OCI-LY1 (cell line): Measurements from ENCODE around the gene LTBP1.

Experiments
- H2AFZ ChIP-seq: fragments of 200-600 bp; sonication (generic), shearing (Covaris generic); 2 replicates; pipeline ENCODE4 v1.6.0; 2014; ENCODE audit warnings: antibody characterized with exemption, mild to moderate bottlenecking, low read length
- H3F3A ChIP-seq: fragments of 200-600 bp; sonication (generic), shearing (Covaris generic); 2 replicates; pipeline ENCODE4 v1.6.0; 2014; ENCODE audit warnings: mild to moderate bottlenecking, antibody characterized with exemption, low read length, moderate library complexity; ENCODE audit not compliant: insufficient read depth
- H3K27ac ChIP-seq: fragments of 200-600 bp; sonication (generic); 2 replicates; pipeline ENCODE4 v1.5.1; 2014; ENCODE audit warnings: low read length, mixed run types, mild to moderate bottlenecking, low read depth; ENCODE audit not compliant: poor library complexity, severe bottlenecking
- H3K27me3 ChIP-seq: fragments of 200-600 bp; sonication (generic); 2 replicates; pipeline ENCODE4 v1.6.0; 2014; ENCODE audit warnings: antibody characterized with exemption, mild to moderate bottlenecking, low read length, moderate library complexity; ENCODE audit not compliant: insufficient read depth
- H3K36me3 ChIP-seq: fragments of 200-600 bp; sonication (generic); 2 replicates; pipeline ENCODE4 v1.6.1; 2014; ENCODE audit warnings: mild to moderate bottlenecking, antibody characterized with exemption, low read length, moderate library complexity, mixed read lengths; ENCODE audit not compliant: insufficient read depth
- H3K4me1 ChIP-seq: fragments of 200-600 bp; sonication (generic); 2 replicates; pipeline ENCODE4 v1.5.1; 2014; ENCODE audit warnings: mild to moderate bottlenecking, low read length, moderate library complexity; ENCODE audit not compliant: insufficient read depth, severe bottlenecking
- H3K4me2 ChIP-seq: fragments of 200-600 bp; sonication (generic), shearing (Covaris generic); 2 replicates; pipeline ENCODE4 v1.6.1; 2014; ENCODE audit warnings: low read length
- H3K4me3 ChIP-seq: fragments of 200-600 bp; sonication (generic); 2 replicates; pipeline ENCODE4 v1.5.1; 2014; ENCODE audit warnings: low read length, low read depth, mild to moderate bottlenecking, mixed read lengths; ENCODE audit not compliant: poor library complexity, severe bottlenecking
- H3K79me2 ChIP-seq: fragments of 200-600 bp; shearing (Covaris generic); 2 replicates; pipeline ENCODE4 v1.6.1; 2016; ENCODE audit warnings: mixed run types, low read length, mixed read lengths; ENCODE audit not compliant: insufficient read depth
- H3K9ac ChIP-seq: fragments of 200-600 bp; sonication (generic), shearing (Covaris generic); 2 replicates; pipeline ENCODE4 v1.6.1; 2014; ENCODE audit warnings: mild to moderate bottlenecking, low read length, mixed read lengths
- H3K9me2 ChIP-seq: fragments of 200-600 bp; sonication (generic), shearing (Covaris generic); 2 replicates; pipeline ENCODE4 v1.6.1; 2014; ENCODE audit warnings: low read depth, mild to moderate bottlenecking, low read length, mixed read lengths
- H3K9me3 ChIP-seq: fragments of 200-600 bp; shearing (Covaris generic); 2 replicates; pipeline ENCODE4 v1.6.1; 2014; ENCODE audit warnings: low read length, mixed read lengths
- H4K20me1 ChIP-seq: fragments of 200-600 bp; sonication (generic), shearing (Covaris generic); 2 replicates; pipeline ENCODE4 v1.6.0; 2016; ENCODE audit warnings: mild to moderate bottlenecking, low read length; ENCODE audit not compliant: insufficient read depth
- EZH2 ChIP-seq: fragments of 200-600 bp; sonication (generic), shearing (Covaris generic); IDR thresholded peaks from 2 replicates; pipeline ENCODE4 v1.8.0; 2017; ENCODE audit warnings: borderline replicate concordance, mixed run types, mild to moderate bottlenecking, antibody characterized with exemption, low read length, moderate library complexity, mixed read lengths
- TF ChIP-seq, protein P1 (sequence below): fragments of 200-600 bp; sonication (generic), shearing (Covaris generic); IDR thresholded peaks from 2 replicates; pipeline ENCODE4 v1.5.1; 2017; ENCODE audit warnings: mild to moderate bottlenecking, antibody characterized with exemption, low read length, moderate library complexity, mixed read lengths

The LTBP1 gene

GRCh38 chr2:33425161-33425560, 478.4 kb downstream of the LTBP1 start:
- no peak overlapping the region for H3K9ac ChIP-seq
- no peaks in the 10 kb centered on the region for H3K79me2 ChIP-seq
- H3F3A ChIP-seq = 0 out of 2 replicates have a peak, but pooled peaks cover 2% of the 10 kb centered on the region
- no peak overlapping the region for H3K27ac ChIP-seq
- H3K27me3 ChIP-seq = no peaks in the 10 kb centered on the region
- H3K4me3 ChIP-seq = no peak overlapping the region
- H4K20me1 ChIP-seq = no peaks in the 10 kb centered on the region
- no peaks in the 10 kb centered on the region for H3K9me3 ChIP-seq
- H3K9me2 ChIP-seq = no peaks in the 10 kb centered on the region
- no peak overlapping the region for H2AFZ ChIP-seq
- no peak for TF ChIP-seq EZH2
- TF ChIP-seq, protein P1, sequence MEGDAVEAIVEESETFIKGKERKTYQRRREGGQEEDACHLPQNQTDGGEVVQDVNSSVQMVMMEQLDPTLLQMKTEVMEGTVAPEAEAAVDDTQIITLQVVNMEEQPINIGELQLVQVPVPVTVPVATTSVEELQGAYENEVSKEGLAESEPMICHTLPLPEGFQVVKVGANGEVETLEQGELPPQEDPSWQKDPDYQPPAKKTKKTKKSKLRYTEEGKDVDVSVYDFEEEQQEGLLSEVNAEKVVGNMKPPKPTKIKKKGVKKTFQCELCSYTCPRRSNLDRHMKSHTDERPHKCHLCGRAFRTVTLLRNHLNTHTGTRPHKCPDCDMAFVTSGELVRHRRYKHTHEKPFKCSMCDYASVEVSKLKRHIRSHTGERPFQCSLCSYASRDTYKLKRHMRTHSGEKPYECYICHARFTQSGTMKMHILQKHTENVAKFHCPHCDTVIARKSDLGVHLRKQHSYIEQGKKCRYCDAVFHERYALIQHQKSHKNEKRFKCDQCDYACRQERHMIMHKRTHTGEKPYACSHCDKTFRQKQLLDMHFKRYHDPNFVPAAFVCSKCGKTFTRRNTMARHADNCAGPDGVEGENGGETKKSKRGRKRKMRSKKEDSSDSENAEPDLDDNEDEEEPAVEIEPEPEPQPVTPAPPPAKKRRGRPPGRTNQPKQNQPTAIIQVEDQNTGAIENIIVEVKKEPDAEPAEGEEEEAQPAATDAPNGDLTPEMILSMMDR = no peak
- no peak overlapping the region for H3K4me2 ChIP-seq
- H3K4me1 ChIP-seq = no peaks in the 10 kb centered on the region
- H3K36me3 ChIP-seq = no peaks in the 10 kb centered on the region

- no peak overlapping the region for H3K27ac ChIP-seq
- no peaks in the 10 kb centered on the region for H3K9me3 ChIP-seq
- TF ChIP-seq, protein P1 = no peak
- no peak for TF ChIP-seq EZH2
- no peak overlapping the region for H2AFZ ChIP-seq
- H3F3A ChIP-seq = 0 out of 2 replicates have a peak, but pooled peaks cover 2% of the 10 kb centered on the region
- H3K27me3 ChIP-seq = no peaks in the 10 kb centered on the region
- H3K79me2 ChIP-seq = no peaks in the 10 kb centered on the region
- H3K9ac ChIP-seq = no peak overlapping the region
- no peaks in the 10 kb centered on the region for H3K9me2 ChIP-seq
- H3K4me1 ChIP-seq = no peaks in the 10 kb centered on the region
- H4K20me1 ChIP-seq = no peaks in the 10 kb centered on the region
- no peak overlapping the region for H3K4me2 ChIP-seq
- no peaks in the 10 kb centered on the region for H3K36me3 ChIP-seq
- H3K4me3 ChIP-seq = no peak overlapping the region
Observed at GRCh38 chr2:33425586-33426031, 478.9 kb downstream of the LTBP1 start.

GRCh38 chr2:33426666-33427231, 480.0 kb downstream of the LTBP1 start:
- no peaks in the 10 kb centered on the region for H3K4me1 ChIP-seq
- no peaks in the 10 kb centered on the region for H4K20me1 ChIP-seq
- no peak overlapping the region for H3K9ac ChIP-seq
- no peaks in the 10 kb centered on the region for H3K79me2 ChIP-seq
- H3K9me2 ChIP-seq = no peaks in the 10 kb centered on the region
- H3F3A ChIP-seq = 0 out of 2 replicates have a peak, but pooled peaks cover 2% of the 10 kb centered on the region
- H3K4me2 ChIP-seq = no peak overlapping the region
- H2AFZ ChIP-seq = no peak overlapping the region
- no peaks in the 10 kb centered on the region for H3K9me3 ChIP-seq
- no peaks in the 10 kb centered on the region for H3K36me3 ChIP-seq
- TF ChIP-seq EZH2 = no peak
- TF ChIP-seq, protein P1 = no peak
- no peak overlapping the region for H3K4me3 ChIP-seq
- H3K27ac ChIP-seq = no peak overlapping the region
- H3K27me3 ChIP-seq = no peaks in the 10 kb centered on the region
